Breast epithelium (tissue), 3 donors: ENCODE results near the gene NTSR1.

Experiments used
- CTCF ChIP-seq, 3 donors: fragments of 450-650 bp; IDR thresholded peaks; one replicate each; pipeline ENCODE4 v1.5.1; 2016 to 2017; ENCODE audit warnings: antibody characterized with exemption in 3 of 3, mild to moderate bottlenecking in 3 of 3, moderate library complexity in 3 of 3
- POLR2AphosphoS5 ChIP-seq, 3 donors: sonication (generic); formaldehyde crosslinking; IDR thresholded peaks; one replicate each; pipeline ENCODE4 v1.6.1; 2017; ENCODE audit warnings: antibody characterized with exemption in 3 of 3

- TF ChIP-seq POLR2AphosphoS5 (IDR thresholded peaks at IDR 0.05): no peak
- TF ChIP-seq CTCF (IDR thresholded peaks at IDR 0.05): no peak
These were observed 13.8 kb upstream of the NTSR1 start for GRCh38 chr20:62694868-62695267.
